Myocyte (in vitro differentiated cells): ENCODE results near the gene CYSTM1. TPM values are rescaled to one million over a fixed set of nuclear protein-coding genes. Genes with fewer than 3 reads are reported as not detected.

ENCODE experiments used
- DNase-seq: peaks from one replicate; pipeline ENCODE4 v3.0.0-alpha.2; 2012; ENCODE audit warnings: low read depth
- total RNA-seq: library from RNA; depleted of rRNA; stranded (reverse); fragments of >200 nt; gene quantifications from 2 replicates; pipeline ENCODE4 v1.2.3, GENCODE V29; 2014

The CYSTM1 gene
- total RNA-seq, 1 donor from 2014 or later = 27.9 TPM

DNA sequence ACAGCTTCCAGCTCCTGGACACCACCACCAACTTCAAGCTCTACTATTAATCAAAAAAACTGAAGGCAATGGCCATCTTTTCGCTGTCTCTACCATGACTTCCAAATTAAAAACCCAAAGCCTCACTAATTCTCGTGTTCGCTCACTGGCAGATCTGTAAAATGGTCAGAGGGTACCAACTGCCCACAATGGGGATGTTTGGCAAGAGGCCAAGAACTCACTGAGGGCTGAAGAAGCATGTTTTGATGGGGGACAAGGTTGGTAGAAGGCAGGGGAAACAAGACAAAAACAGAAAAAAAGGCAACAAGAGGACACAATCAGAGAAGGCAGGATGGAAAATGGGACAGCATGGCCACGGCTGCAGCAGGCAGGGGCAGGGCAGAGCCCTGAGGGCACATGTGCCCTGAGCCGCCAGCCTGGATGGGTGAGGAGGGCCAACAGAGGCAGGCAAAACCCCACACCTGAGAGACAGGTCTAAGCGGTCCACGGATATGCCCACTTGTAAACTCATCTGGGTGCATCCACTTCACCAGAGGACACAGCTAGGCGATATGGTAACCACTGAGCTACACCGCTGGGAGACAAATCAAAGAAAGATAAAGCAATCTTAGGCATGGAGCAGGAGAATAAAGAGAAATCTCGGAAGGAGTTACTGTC lies 77.6 kb downstream of the CYSTM1 start:
- no peak for DNase-seq

GRCh38 chr5:140253985-140254384 lies 79.0 kb downstream of the CYSTM1 start:
- DNase-seq = peak; percentile 26

- DNase-seq = no peak
These were observed 80.6 kb downstream of the CYSTM1 start for GRCh38 chr5:140255460-140256157.

DNA sequence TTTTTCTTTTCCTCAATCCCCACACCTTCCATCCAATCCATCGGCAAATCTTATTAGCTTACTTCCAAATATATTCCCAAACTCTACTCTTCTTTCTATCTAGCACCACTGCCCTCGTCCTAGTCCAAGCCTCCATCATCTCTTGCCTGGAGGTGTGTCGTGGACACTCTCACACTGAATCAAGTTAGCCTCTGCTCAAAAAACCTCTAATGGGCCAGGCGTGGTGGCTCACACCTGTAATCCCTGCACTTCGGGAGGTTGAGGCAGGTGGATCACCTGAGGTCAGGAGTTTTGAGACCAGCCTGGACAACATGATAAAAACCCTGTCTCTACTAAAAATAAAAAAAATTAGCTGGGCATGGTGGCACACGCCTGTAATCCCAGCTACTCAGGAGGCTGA lies 81.7 kb downstream of the CYSTM1 start:
- no peak for DNase-seq

GRCh38 chr5:140258016-140258415 lies 83.0 kb downstream of the CYSTM1 start:
- DNase-seq = peak; percentile 32

GRCh38 chr5:140258873-140259272 lies 83.9 kb downstream of the CYSTM1 start:
- DNase-seq = no peak

- DNase-seq = no peak
These were observed 84.5 kb downstream of the CYSTM1 start for GRCh38 chr5:140259500-140259899.

GRCh38 chr5:140260089-140260656 lies 85.2 kb downstream of the CYSTM1 start:
- DNase-seq = no peak

- DNase-seq = peak; percentile 92
These were observed 86.6 kb downstream of the CYSTM1 start for GRCh38 chr5:140261403-140262171.

- DNase-seq = no peak
These were observed 87.2 kb downstream of the CYSTM1 start for GRCh38 chr5:140262221-140262620.

DNA sequence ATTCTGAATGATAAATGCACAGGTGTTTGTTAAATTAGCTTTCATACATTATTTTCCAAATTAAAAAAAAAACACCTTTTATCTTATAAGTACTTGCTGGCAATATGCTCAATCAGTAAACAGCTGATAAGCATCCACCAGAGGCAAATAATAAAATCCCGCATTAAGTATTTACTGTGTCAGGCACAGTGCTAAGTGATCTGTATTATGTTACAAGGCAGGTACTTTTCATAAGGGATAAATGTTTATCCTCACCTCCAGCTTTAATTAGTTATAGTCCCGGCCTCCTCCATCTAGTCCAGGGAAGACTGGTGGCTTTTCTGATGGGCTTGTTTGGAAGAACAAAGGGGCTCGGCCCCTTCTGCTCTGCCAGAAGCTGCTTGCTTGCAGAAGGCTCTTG lies 87.9 kb downstream of the CYSTM1 start:
- DNase-seq = no peak

GRCh38 chr5:140265845-140266244 lies 90.9 kb downstream of the CYSTM1 start:
- no peak for DNase-seq

- DNase-seq = no peak
These were observed 91.6 kb downstream of the CYSTM1 start for GRCh38 chr5:140266471-140267200.

DNA sequence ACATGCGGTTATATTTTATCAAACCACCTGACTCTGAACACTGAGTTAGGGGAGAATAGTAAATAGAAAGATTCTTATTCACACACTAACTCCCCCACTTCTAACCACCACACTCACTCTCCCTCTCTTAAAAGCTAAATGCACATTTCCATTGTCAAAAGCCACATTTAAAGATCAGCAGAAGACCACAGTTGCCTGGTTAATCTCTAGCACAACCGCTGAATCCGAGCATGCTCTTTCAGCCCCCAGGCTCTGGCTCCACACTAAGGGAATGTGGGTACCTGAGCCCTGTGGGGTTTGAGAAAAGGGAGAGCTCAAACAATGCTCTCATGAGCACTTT lies 92.2 kb downstream of the CYSTM1 start:
- DNase-seq = no peak

- no peak for DNase-seq
These were observed 92.6 kb downstream of the CYSTM1 start for GRCh38 chr5:140267559-140268018.

- no peak for DNase-seq
These were observed 95.0 kb downstream of the CYSTM1 start for GRCh38 chr5:140270008-140270407.

DNA sequence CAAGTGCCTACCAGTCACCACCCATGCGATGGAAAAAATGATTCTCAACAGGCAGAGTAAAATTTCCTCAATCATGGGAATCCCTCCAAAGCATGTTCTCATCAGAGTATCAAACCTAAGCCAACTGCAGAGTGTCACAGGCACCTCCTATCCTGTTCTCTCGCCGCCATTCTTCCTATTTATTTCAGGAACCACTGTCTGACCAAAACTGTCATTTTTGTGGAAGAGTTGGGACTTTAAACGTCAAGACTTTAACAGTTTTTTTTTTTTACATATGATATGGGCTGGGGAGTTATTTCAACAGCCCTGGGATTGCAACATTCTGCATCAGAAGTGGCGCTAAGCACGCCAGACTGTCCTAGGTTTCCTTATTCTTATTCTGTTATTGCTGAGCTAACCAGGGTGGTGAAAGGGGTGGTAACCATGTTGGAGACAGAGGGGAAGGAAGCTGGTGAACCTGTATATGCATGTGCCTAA lies 98.5 kb downstream of the CYSTM1 start:
- no peak for DNase-seq

DNA sequence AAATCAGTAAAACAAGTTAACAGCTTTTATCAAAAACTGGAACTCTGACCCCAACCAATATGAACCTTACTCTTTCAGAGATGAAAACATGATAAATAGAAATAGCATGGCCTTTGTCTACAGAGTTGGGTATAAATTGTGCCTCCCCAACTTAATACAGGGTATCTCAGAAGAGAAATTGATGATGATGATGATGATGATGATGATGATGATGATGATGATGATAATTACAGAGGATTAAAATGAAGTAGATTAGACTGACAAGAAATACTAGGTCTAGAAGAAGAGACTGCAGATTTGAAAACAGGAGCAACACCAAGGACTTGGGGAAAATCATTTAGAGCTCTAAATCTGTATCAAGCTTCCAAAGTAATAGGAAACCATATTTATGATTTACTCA lies 100.8 kb downstream of the CYSTM1 start:
- no peak for DNase-seq

- no peak for DNase-seq
These were observed 107.3 kb downstream of the CYSTM1 start for GRCh38 chr5:140282266-140282665.

DNA sequence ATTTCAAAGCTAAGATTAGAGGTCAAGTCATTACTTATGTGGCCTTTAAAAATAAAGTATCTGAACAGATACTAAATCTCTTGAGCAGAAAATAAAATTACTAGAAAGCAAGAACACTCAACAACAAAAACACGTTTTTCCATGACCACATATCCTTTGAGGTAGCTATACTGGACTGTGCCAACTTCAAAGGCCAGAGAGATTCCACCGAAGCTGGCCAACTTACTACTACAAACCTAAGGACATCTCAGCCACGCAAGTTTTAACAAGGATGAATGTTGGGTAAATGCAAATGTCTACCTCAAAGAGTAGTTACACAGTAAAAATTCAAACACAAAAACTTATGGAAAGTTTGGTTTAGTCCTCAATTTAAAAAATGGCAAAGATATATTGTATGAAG lies 109.0 kb downstream of the CYSTM1 start:
- no peak for DNase-seq

DNA sequence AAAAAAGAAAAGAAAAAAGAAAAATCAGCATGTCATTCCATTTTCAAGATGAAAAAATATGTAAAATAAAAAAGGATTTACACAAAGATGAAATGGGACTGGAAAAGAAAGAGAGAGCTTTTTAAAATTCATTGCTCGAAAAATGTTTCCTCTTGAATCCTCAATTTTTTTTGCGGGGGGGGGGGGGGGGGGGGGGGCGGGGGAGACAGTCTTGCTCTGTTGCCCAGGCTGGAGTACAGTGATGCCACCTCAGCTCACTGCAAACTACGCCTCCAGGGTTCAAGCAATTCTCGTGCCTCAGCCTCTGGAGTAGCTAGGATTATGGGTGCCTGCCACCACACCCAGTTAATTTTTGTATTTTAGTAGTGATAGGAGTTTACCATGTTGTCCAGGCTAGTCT lies 111.4 kb downstream of the CYSTM1 start:
- DNase-seq = no peak
